HT1080 (cell line): ENCODE data around the gene SYNGR4. TPM values are rescaled to one million over a fixed set of nuclear protein-coding genes. Genes with fewer than 3 reads are reported as not detected.
"Not testable (repeated sequence)": the region's sequence is repeated elsewhere in the genome, so short reads cannot be mapped to it uniquely, and the experiment has no call there.

ENCODE experiments used
- DNase-seq: peaks from one replicate; pipeline ENCODE4 v3.0.0-alpha.2; 2015; ENCODE audit warnings: low read depth
- total RNA-seq: library from RNA; depleted of rRNA; stranded (reverse); fragments of >200 nt; shearing (Covaris generic); gene quantifications from 2 replicates; pipeline ENCODE4 v1.2.3, GENCODE V29; 2014

Gene SYNGR4
- total RNA-seq, 1 experiment from 2014 or later, result not detected

DNA sequence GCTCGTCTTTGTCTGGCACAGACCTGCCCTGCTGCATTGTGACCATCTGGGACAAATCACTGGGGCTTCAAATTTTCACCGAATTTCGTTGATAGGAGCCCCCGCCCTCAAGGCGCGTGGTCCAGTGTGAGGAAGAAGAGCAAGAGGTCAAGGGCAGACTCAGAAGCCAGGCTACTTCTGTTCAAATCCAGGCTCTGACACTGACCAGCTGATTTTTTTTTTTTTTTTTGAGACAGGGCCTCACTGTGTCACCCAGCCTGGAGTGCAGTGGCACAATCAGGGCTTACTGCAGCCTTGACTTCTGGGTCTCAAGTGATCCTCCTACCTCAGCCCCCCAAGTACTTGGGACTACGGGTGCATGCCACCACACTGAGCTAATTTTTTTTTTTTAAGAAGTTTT is 7.2 kb downstream of the SYNGR4 start:
- DNase-seq, result no peak

DNA sequence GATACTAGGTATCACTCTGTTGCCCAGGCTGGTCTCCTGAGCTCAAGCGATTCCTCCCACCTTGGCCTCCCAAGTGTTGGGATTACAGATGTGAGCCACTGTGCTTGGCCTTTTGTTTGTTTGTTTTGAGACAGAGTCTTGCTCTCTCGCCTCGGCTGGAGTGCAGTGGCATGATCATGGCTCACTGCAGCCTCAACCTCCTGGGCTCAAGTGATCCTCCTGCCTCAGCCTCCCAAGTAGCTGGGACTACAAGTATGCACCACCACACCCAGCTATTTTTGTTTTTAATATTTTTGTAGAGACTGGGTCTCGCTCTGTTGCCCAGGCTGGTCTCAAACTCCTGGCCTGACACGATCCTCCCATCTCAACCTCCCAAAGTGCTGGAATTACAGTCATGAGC is 7.6 kb downstream of the SYNGR4 start:
- DNase-seq, result not testable (repeated sequence)

DNA sequence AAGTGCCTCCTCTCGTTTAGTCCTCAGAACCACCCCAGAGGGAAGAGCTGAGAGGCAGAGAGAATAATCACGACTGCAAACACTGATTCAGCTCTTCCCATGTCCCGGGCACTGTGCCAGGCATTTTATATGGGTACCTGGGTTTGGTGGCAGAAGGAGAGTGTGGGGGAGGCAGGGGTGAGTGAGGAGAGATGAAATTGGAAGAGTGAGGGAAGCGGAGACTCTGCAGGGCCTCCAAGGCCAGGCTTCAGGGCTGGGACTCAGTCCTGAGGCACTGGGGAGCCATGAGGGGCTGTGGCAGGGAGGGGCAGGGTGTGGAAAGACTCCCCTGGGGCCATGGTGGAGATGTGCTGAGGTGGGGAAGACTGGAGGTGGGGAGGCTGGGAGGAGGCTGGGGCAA is 8.7 kb downstream of the SYNGR4 start:
- no peak for DNase-seq

DNA sequence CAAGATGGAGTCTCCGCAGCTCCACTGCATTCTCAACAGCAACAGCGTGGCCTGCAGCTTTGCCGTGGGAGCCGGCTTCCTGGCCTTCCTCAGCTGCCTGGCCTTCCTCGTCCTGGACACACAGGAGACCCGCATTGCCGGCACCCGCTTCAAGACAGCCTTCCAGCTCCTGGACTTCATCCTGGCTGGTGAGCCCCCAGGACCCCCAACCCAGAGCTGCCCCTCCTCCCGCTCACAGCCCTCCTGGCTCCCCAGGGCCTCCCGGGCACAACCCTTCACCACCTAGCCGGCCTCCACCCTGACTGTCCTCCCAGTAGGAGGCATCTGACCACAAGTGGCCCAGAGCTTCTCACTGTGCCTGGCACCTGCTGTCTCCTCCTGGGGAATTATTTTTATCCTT is 9.4 kb downstream of the SYNGR4 start:
- DNase-seq, result no peak

DNA sequence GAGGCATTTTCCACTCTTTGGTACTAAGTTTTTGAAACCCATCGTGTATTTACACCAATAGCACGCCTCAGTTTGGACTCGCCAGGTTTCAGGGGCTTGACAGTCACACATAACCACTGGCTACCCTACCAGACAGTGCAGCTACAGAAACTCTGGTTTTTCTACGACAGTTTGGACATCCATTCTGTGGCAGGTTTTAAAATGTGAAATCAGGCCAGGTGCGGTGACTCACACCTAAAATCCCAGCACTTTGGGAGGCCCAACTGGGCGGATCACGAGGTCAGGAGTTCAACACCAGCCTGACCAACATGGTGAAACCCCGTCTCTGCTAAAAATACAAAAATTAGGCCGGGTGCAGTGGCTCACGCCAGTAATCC is 14.0 kb downstream of the SYNGR4 start:
- DNase-seq, result no peak

DNA sequence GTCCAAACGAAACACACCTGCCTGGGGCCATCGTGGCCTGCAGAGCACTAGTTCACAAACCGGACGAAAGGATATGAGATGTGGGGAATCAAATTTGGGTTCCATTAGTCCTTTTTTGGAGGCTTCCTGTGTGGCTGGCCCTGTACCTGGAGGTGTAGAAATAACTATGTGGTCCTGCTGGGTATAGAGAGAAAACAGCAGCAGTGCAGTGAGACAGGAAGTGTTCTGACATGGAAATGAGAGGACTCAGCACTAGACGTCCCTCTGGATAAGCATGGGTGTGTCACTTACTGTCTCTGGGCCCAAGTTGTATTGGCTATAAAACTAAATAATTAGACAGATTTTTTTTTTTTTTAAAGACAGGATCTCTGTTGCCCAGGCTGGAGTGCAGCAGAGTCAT is 14.9 kb downstream of the SYNGR4 start:
- peak; percentile 36 for DNase-seq

DNA sequence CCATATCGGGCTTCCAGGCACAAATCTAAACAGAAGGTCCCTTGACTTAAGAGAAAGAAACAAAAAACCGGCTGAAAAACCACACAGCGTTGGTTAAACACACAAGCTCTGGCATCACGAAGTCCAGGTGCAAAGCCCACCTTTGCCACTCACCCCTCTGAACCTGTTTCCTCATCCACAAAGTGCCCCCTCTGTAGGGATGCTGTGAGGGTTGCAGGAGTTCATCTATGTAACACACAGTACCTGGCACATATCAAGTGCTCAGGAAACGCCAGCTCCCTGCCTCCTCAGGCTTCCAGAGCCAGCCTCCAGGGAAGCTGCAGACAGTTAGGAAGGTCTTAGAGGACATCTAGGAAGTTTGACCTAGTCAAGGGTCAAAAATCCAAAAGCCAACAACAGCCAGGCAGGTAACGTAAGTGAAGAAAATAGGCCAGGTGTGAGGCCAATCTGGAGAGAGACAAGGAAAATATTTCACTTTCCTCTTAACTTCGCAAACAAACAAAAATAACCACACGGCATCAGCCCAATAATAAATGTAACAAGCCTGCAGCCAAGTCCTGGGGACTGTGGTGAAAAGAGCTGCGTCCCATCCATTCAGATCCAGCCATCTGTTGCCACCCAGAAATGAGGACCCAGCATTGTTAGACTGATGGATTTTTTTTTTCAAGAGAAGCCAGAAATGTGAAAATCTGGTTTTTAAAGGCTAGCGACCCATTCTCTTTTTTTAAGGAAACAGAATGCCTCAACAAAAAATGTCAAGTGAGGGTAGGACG is 17.2 kb downstream of the SYNGR4 start:
- DNase-seq, result no peak

DNA sequence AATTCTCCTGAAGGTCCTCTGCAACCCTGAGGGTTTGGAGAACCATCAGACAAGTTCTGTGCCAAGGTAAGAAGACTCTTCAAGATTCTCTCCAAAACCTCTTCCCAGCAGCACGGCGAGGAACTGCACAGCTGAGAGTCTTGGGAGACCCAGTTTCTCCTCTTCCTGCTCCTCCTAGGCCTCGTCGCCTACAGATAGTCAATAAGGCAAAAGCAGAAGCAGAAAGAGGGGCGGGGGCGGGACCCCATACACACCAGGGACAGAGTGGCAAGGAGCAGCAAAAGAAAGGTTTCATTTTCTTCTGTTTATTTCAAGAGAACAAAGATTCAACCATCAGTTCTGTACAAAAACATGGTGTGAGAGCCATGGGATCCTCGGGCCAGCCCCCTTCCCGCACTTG is 18.1 kb downstream of the SYNGR4 start:
- no peak for DNase-seq

DNA sequence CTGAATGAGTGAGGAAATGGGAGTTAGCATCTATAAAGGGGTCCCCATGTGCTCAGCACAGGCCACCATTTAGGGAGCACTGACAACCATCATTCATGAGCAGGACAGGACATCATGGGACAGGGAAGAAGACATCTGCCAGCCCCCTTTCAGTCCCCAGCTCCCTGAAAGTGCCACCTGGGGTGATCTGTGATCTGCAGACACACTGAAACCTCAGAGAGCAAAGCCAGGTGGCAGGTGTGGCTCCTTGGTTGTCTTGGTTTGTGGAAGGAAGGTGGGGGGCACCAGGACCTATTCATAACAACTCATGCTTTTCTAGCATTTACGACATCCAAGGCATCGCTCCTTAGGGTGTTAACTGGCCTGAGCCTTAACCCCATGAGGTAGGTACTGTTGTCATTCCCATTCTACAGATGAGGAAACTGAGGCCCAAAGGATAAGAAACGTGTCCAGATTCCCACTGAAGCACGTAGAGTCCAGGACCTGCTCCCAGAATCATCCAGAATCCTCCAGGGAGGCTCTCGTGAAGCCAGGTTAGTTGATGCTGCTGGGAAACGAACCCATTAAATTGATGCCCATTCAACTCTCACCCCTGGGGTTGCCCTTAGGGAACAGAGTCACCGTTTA is 21.4 kb downstream of the SYNGR4 start:
- DNase-seq, result no peak

DNA sequence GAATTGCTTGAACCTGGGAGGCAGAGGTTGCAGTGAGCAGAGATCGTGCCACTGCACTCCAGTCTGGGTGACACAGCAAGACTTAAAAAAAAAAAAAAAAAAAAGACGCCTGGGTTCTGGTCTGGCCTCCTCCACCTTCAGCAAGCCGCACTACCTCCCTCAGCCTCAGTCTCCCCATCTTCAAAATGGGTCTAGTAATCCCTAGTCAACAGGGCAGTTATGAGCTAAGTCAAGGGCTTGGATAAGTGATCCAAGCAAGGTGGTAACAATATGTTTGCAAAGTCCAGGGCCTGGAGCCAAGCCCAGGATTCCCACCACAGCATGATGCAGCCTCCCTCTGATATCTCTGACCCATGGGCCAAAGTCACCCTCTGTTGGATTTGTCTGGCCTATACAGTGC is 22.8 kb downstream of the SYNGR4 start:
- DNase-seq, result no peak

DNA sequence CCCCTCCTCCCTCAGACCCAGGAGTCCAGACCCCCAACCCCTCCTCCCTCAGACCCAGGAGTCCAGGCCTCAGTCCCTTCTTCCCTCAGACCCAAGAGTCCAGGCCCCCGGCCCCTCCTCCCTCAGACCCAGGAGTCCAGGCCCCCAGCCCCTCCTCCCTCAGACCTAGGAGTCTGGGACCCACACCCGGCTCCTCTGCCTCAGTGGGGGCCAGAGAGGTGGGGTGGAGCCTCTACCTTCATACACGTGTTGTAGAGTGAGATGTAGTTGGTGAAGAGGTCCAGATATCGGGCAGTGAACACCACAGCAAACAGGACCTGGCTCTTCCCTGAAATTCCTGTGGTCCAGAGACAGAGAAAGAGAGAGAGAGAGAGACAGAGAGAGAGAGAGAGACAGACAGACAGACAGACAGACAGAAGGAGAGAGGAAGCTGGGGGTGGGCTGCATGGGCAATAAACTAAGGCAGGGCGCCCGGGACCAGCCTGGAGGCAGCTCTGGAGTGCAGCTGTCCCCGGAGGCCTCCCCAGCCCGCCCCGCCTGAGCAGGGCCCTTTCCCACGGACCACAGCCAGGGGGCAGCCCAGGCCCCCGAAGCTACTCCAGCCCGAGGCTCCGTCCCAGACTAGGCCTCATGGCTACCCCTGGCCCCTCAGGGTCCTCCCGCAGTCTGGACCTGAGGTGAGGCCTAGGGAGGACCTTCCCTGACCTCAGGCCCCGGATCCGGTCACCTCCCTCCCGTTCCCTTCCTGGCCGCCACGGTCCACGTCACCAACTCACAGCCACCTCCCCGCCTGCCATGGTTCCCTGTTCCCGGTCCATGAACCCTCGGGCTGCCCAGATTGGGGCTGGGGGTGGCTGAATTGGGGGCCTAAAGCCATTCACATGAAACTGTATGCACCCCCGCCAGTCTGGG is 26.3 kb downstream of the SYNGR4 start:
- DNase-seq, result peak; percentile 59

DNA sequence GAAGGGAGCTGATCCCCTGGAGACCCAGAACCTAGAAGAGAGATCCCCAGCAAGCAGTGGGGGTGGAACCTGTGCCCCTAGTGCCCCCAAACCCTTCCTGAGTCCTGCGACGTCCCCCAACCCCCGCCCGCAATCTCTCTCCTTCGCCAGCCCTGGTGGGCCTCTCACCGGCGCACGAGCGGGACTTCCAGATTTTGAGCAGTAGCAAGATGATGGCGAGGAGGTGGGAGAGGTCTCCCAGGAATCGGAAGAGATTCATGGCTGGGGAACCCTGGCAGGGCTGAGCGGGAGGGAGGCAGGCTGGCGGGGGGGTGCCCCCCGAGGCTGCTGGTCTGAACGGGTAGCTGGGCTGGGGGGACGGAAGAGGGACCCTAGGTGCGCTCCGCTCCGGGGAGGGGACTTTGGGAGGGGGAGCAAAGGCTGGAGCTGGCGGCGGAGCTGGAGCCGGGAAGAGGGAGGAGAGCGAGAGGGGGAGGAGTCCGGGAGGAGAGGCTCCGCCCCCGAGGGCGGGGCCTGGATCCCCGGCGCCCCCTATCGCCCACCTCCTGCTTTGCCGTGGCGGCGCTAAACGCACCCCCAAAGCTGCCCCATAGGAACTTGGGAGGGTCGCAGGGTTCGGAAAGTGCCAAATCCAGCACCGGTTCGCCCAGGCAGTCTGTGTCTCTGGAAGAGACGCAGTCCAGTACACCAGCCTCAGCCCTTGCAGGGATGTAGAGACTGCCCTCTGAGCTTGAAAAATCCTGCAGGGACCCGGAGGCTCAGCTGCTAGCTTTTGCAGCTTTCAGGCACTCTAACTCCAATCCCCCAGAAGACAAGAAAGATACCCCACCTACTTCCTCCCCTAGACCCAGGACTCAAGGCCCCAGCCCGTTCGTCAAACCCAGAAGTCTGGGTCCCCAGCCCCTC is 27.2 kb downstream of the SYNGR4 start, which contains the start of gene KDELR1:
TSS of gene KDELR1 (minus strand) at position 452 of the 906 bp plus-strand sequence. CDS start at position 259, 193 bp downstream.
- peak; percentile 68 for DNase-seq

DNA sequence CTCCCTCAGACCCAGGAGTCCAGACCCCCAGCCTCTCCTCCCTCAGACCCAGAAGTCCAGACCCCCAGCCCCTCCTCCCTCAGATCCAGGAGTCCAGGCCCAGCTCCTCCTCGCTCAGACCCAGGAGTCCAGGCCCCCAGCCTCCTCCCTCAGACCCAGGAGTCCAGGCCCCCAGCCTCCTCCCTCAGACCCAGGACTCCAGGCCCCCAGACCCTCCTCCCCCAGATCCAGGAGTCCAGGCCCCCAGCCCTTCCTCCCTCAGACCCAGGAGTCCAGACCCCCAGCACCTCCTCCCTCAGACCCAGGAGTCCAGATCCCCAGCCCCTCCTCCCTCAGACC is 27.8 kb downstream of the SYNGR4 start:
- not testable (repeated sequence) for DNase-seq

DNA sequence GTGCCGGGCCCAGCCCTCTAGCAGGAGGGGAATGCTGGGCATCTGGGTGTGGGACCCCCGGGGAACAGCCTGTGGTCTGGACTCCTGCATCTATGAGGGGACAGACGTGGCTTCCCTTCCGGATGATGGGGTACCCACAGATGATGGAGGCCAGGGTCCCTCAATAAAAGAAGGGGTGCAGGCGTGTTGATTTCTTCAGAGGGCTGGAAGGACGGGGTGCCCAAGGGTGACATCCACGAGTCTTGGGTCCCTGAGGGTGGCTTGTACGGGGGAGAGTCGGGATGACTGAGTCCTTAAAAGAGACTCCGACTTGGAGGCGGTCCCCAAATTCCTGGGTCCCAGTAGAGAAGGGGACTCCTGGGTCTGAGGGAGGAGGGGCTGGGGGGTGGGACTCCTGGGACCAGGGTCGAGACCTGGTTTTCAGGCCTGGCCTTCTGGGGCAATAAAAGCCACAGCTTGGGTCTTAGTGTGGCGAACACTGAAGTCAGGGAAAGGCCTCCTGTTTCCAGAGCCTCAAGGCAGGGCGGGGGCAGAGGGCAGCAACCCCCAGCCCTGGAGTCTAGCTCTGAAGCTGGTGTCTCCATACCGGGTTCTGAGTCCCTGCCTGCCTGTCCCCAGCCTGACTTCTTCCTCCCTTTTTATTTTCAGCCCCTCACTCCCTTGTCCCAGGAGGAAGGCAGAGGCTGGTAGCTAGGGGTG is 28.8 kb downstream of the SYNGR4 start:
- DNase-seq, result no peak

DNA sequence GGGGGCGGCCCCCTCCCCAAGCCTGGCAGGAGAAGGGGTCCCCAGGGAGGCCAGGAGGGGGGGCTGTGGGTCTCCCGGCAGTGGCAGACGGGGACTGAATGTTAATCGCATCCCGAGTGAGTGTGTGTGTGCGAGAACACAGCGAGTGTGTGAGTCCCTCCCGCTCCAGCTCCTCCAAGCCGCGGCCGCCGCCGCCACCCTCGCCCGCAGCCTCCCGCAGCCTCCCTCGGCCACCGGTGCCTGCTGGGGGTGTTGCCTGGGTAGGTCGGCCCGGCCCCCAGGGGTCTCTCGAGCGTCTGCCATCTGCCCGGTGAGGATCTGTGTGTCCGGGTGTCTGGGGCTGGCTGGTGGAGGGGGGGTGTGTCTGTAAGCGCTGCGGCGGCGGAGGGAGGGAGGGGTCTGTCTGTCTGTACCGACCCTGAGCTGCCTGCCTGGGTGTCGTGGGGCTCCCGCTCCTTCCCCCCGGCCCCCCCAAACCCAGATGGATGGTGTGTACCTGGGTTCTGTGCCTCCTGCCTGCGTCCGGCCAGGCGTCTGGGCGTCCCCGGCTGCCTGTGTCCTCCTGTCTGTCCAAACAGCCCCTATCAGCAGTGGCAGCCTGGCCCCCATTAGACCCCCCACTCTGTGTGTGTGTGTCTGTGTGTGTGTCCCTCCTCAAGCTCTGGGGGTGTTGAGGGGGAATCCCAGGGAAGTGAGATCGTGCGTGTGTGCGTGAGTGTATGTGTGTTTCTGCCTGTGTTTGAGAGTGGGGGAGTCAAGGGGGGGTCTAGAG is 29.6 kb downstream of the SYNGR4 start, which contains the start of gene GRIN2D:
TSS of gene GRIN2D (plus strand) at position 110 of the 772 bp plus-strand sequence. CDS start 4,725 bp downstream, outside the sequence.
- no peak for DNase-seq

DNA sequence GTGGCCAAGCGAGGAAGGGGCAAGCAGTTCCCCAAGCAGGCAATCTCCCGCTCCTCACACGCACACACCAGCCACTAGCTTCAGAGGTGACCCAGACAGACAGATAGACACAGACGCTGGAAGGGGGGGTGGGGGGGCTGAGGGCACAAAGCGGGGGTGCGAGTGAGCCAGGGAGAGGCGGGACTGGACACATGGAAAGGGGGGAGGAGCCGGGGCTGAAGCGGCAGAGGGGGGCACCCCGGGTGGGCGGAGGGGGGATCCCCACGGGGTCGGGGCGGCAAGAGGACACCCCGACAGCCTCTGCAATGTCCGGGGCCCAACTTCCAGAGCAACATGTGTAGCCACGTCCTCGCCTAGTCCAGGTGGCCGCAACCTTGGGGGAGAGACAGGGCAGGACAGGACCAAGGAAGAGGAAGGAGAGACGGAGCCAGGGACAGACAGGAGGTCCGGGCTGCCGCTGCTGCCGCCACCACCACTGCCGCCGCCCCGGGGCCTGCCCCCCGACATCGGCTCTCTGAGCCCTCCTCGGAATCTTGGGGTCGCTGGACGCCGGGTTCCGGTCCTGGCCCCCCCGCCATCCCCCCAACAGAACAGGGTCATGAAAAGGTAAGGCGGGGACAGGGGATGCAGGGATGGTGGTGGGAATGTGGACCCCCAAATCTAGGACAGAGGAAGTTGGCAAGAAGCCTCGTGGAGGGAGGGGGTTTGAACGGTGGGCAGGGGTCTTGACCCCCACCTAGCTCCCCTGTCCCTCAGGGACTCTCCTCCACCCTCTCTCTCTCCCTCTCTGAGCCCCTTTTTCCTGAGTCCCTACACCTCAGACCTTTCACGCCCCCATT is 30.4 kb downstream of the SYNGR4 start:
- DNase-seq, result no peak

DNA sequence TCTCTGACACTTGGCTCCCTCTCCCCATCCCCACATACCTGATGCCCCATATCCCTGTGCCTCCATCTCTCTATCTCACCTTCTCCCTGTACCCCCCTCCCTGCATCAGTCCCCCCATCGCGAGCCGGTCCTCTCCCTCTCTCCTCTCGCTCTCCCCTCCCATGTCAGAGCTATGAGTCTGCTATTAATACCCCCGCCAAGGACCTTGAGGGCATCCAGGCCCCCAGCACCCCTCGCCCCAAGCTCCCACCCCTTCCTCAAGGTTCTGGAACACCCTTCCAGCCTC is 30.9 kb downstream of the SYNGR4 start:
- no peak for DNase-seq

DNA sequence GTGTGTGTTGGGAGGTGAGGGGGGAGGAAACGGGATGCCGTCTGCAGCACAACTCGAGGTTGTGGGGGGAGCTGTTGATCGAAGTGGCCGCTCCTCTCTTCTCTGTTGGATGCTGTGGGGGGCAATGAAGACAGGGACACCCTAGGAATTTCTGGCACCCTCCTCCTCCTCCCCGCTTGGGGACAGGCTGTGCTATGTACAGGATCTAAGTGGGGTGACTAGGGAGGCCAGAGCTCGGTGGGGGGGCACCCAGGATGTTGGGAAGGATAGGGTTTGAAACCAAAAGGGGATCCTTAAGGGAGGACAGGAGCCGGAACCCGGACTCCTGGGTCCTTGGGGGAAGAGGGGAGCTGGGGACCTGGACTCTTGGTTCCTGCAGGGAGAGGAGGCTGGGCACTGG is 31.3 kb downstream of the SYNGR4 start:
- no peak for DNase-seq
